SK-N-SH (cell line): ENCODE measurements around the gene TRIM8. TPM values are rescaled to one million over a fixed set of nuclear protein-coding genes. Genes with fewer than 3 reads are reported as not detected.

Experiments used
- CTCF ChIA-PET: fragments of 300-600, 350-600 bp; formaldehyde crosslinking; extraction: SDS; loops from one replicate; lab custom pipeline; 2021; lab: Yijun Ruan, JAX
- POLR2A ChIA-PET: fragments of 350-600 bp; sonication (Branson Sonifier 250); formaldehyde crosslinking; extraction: SDS; loops from one replicate; lab custom pipeline; 2020; ENCODE audit warnings: antibody characterized with exemption, inconsistent platforms; lab: Yijun Ruan, JAX
- DNase-seq: peaks from one replicate; pipeline ENCODE4 v3.0.0; 2012
- H2AFZ ChIP-seq: fragments of 200-600 bp; sonication (generic); 2 replicates; pipeline ENCODE4 v1.8.1; 2016; ENCODE audit warnings: antibody characterized with exemption, mild to moderate bottlenecking, low read depth
- H3F3A ChIP-seq: fragments of 200-600 bp; sonication (generic); replicated peaks from 2 replicates; pipeline ENCODE3; 2016; ENCODE audit warnings: antibody characterized with exemption, mild to moderate bottlenecking; ENCODE audit not compliant: insufficient read depth
- H3K27ac ChIP-seq, 2 experiments: fragments of 200-500 bp in 1 of 2; fragments of 200-600 bp in 1 of 2; sonication (Bioruptor generic) in 1 of 2; sonication (generic), shearing (Covaris generic) in 1 of 2; 2 replicates each; pipeline versions ENCODE4 v1.5.1 to v1.6.1; 2014 to 2016; ENCODE audit warnings: low read depth in 2 of 2, inconsistent platforms in 1 of 2, low read length in 1 of 2, mild to moderate bottlenecking in 1 of 2, mixed read lengths in 1 of 2
- H3K27me3 ChIP-seq: fragments of 200-600 bp; sonication (generic), shearing (Covaris generic); 2 replicates; pipeline ENCODE4 v1.6.1; 2016; ENCODE audit warnings: mixed run types; ENCODE audit not compliant: insufficient read depth
- H3K36me3 ChIP-seq, 2 experiments: fragments of 200-500 bp in 1 of 2; fragments of 200-600 bp in 1 of 2; sonication (Bioruptor generic) in 1 of 2; sonication (generic) in 1 of 2; replicated peaks in 1 of 2; 2 replicates each; pipeline versions ENCODE3 to v1.5.1; 2014 to 2016; ENCODE audit warnings: low read length in 1 of 2, mild to moderate bottlenecking in 1 of 2; ENCODE audit not compliant: insufficient read depth in 2 of 2, control insufficient read depth in 1 of 2
- H3K4me1 ChIP-seq, 2 experiments: fragments of 200-500 bp in 1 of 2; fragments of 200-600 bp in 1 of 2; sonication (Bioruptor generic) in 1 of 2; sonication (generic), shearing (Covaris generic) in 1 of 2; 2 replicates each; pipeline versions ENCODE4 v1.5.1 to v1.6.1; 2014 to 2016; ENCODE audit warnings: low read depth in 1 of 2, low read length in 1 of 2, mixed run types in 1 of 2; ENCODE audit not compliant: insufficient read depth in 2 of 2, control insufficient read depth in 1 of 2
- H3K4me2 ChIP-seq: fragments of 200-600 bp; sonication (generic), shearing (Covaris generic); 2 replicates; pipeline ENCODE4 v1.6.1; 2017; ENCODE audit warnings: mixed run types
- H3K4me3 ChIP-seq, 2 experiments: fragments of 200-500 bp in 1 of 2; fragments of 200-600 bp in 1 of 2; sonication (Bioruptor generic) in 1 of 2; sonication (generic), shearing (Covaris generic) in 1 of 2; 2 replicates each; pipeline versions ENCODE4 v1.5.1 to v1.8.1; 2014 to 2016; ENCODE audit warnings: low read depth in 2 of 2, inconsistent platforms in 1 of 2, low read length in 1 of 2, mild to moderate bottlenecking in 1 of 2, mixed read lengths in 1 of 2, moderate library complexity in 1 of 2
- H3K79me2 ChIP-seq: fragments of 200-600 bp; sonication (generic); 2 replicates; pipeline ENCODE4 v1.8.1; 2017; ENCODE audit warnings: mild to moderate bottlenecking; ENCODE audit not compliant: insufficient read depth
- H3K9ac ChIP-seq: fragments of 200-600 bp; sonication (generic); 2 replicates; pipeline ENCODE4 v1.6.1; 2017; ENCODE audit warnings: mixed run types
- H3K9me2 ChIP-seq: fragments of 200-600 bp; sonication (generic); 2 replicates; pipeline ENCODE4 v1.6.1; 2017; ENCODE audit warnings: mixed run types
- H3K9me3 ChIP-seq: fragments of 200-600 bp; sonication (generic); 2 replicates; pipeline ENCODE4 v1.6.1; 2017; ENCODE audit warnings: mixed run types, mild to moderate bottlenecking, moderate library complexity
- H4K20me1 ChIP-seq: fragments of 200-600 bp; sonication (generic); 2 replicates; pipeline ENCODE4 v1.6.1; 2017; ENCODE audit warnings: mild to moderate bottlenecking, mixed run types; ENCODE audit not compliant: insufficient read depth
- ELF1 ChIP-seq: IDR thresholded peaks from 2 replicates; pipeline ENCODE4 v1.4.0; 2012
- EZH2phosphoT487 ChIP-seq: fragments of 200-600 bp; sonication (generic); IDR thresholded peaks from 2 replicates; pipeline ENCODE4 v1.6.1; 2017; ENCODE audit warnings: low read depth, mixed run types, mild to moderate bottlenecking, antibody characterized with exemption, moderate library complexity, borderline replicate concordance
- FOSL2 ChIP-seq: IDR thresholded peaks from 2 replicates; pipeline ENCODE4 v1.4.0; 2012; ENCODE audit warnings: low read depth, mild to moderate bottlenecking, moderate library complexity, borderline replicate concordance
- FOXJ3 ChIP-seq: sonication (generic); formaldehyde crosslinking; IDR thresholded peaks from 2 replicates; pipeline ENCODE4 v1.5.1; 2020; ENCODE audit warnings: mild to moderate bottlenecking, missing genetic modification reagents
- MEF2A ChIP-seq: IDR thresholded peaks from 2 replicates; pipeline ENCODE4 v1.4.0; 2012; ENCODE audit warnings: low read depth, borderline replicate concordance
- NFIC ChIP-seq: IDR thresholded peaks from 2 replicates; pipeline ENCODE4 v1.4.0; 2012; ENCODE audit warnings: borderline replicate concordance
- PBX3 ChIP-seq: IDR thresholded peaks from 2 replicates; pipeline ENCODE4; 2012
- REST ChIP-seq: IDR thresholded peaks from 2 replicates; pipeline ENCODE4 v1.6.1; 2012; ENCODE audit warnings: mild to moderate bottlenecking, low read depth, low read length, moderate library complexity
- RFX5 ChIP-seq: IDR thresholded peaks from 2 replicates; pipeline ENCODE4 v1.6.1; 2012; ENCODE audit warnings: mild to moderate bottlenecking, improper control_type of control experiment, low read length
- RXRA ChIP-seq: IDR thresholded peaks from 2 replicates; pipeline ENCODE4 v1.4.0; 2012; ENCODE audit warnings: low read depth, mild to moderate bottlenecking, borderline replicate concordance
- SIN3A ChIP-seq: IDR thresholded peaks from 2 replicates; pipeline ENCODE4 v1.6.1; 2012; ENCODE audit warnings: low read depth, mild to moderate bottlenecking, low read length, moderate library complexity, borderline replicate concordance
- YY1 ChIP-seq: IDR thresholded peaks from 2 replicates; pipeline ENCODE4 v1.4.0; 2012; ENCODE audit warnings: low read depth, mild to moderate bottlenecking
- WGBS: methylation state at CpG from one replicate; pipeline ENCODE4 v1.1.6; 2017; ENCODE audit warnings: low lambda C conversion rate; 5-methylcytosine and 5-hydroxymethylcytosine counted together
- polyA plus RNA-seq, 3 experiments: library from polyadenylated mRNA; depleted of rRNA; stranded (reverse); fragments of >200 nt; gene quantifications; 2 replicates each; pipeline ENCODE4 v1.2.3, GENCODE V29; 2012
- TF ChIP-seq, protein P1 (sequence below): fragments of 200-600 bp; sonication (generic); IDR thresholded peaks from 2 replicates; pipeline ENCODE4 v1.6.1; 2017; ENCODE audit warnings: antibody characterized with exemption, mild to moderate bottlenecking, moderate library complexity
- TF ChIP-seq, protein P2 (sequence below): IDR thresholded peaks from 2 replicates; pipeline ENCODE4 v1.4.0; 2012; ENCODE audit warnings: low read depth

Gene TRIM8
- polyA plus RNA-seq, 1 of the 3 experiments (the other 2 are of a cell fraction) = 108 TPM

GRCh38 chr10:102679596-102679995 lies 35.3 kb downstream of the TRIM8 start:
- H3K4me1 ChIP-seq = peaks cover 20 to 45% of the 10 kb centered on the region in 2 experiments
- DNase-seq = no peak
- no peak overlapping the region for H2AFZ ChIP-seq
- no peaks in the 10 kb centered on the region for H3K79me2 ChIP-seq
- no peak for TF ChIP-seq EZH2phosphoT487
- TF ChIP-seq RFX5 = no peak
- TF ChIP-seq, protein P1, sequence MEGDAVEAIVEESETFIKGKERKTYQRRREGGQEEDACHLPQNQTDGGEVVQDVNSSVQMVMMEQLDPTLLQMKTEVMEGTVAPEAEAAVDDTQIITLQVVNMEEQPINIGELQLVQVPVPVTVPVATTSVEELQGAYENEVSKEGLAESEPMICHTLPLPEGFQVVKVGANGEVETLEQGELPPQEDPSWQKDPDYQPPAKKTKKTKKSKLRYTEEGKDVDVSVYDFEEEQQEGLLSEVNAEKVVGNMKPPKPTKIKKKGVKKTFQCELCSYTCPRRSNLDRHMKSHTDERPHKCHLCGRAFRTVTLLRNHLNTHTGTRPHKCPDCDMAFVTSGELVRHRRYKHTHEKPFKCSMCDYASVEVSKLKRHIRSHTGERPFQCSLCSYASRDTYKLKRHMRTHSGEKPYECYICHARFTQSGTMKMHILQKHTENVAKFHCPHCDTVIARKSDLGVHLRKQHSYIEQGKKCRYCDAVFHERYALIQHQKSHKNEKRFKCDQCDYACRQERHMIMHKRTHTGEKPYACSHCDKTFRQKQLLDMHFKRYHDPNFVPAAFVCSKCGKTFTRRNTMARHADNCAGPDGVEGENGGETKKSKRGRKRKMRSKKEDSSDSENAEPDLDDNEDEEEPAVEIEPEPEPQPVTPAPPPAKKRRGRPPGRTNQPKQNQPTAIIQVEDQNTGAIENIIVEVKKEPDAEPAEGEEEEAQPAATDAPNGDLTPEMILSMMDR = no peak
- TF ChIP-seq MEF2A = no peak
- TF ChIP-seq, protein P2, sequence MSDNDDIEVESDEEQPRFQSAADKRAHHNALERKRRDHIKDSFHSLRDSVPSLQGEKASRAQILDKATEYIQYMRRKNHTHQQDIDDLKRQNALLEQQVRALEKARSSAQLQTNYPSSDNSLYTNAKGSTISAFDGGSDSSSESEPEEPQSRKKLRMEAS = no peak
- TF ChIP-seq NFIC = no peak
- TF ChIP-seq YY1 = no peak
- TF ChIP-seq ELF1 = no peak
- no peak for TF ChIP-seq RXRA
- no peak for TF ChIP-seq REST
- no peak for TF ChIP-seq SIN3A
- no peak for TF ChIP-seq PBX3
- no peak for TF ChIP-seq FOSL2
- TF ChIP-seq FOXJ3 (CRISPR knock-in tag) = no peak
- WGBS = 100% methylated on average over 4 of the region's 4 CpGs
- H3F3A ChIP-seq = peaks cover 11% of the 10 kb centered on the region
- H3K9me2 ChIP-seq = no peaks in the 10 kb centered on the region
- H3K4me2 ChIP-seq = no peak overlapping the region
- POLR2A ChIA-PET = no interaction called here
- peaks cover 4 to 8% of the 10 kb centered on the region in 2 experiments for H3K36me3 ChIP-seq
- no peak overlapping the region for H3K27ac ChIP-seq
- no peaks in the 10 kb centered on the region for H3K27me3 ChIP-seq
- H4K20me1 ChIP-seq = no peaks in the 10 kb centered on the region
- no peak overlapping the region for H3K4me3 ChIP-seq
- H3K9ac ChIP-seq = no peak overlapping the region
- CTCF ChIA-PET = interaction anchor here (0.9 to 12.9 kb wide), 13 partner anchors 9 to 286 kb away, joined by 3 to 123 read pairs (median 5); partner anchors contain the start of genes ARL3, CYP17A1, SFXN2 and TRIM8
- no peaks in the 10 kb centered on the region for H3K9me3 ChIP-seq
